A549 (cell line): ENCODE data around the gene BANK1. TPM values are rescaled to one million over a fixed set of nuclear protein-coding genes. Genes with fewer than 3 reads are reported as not detected.

Experiments
- ATAC-seq, 2 experiments: fragments of 200-7000 bp in 1 of 2; fragments of >200 bp in 1 of 2; cut with Nextera tagmentation in 1 of 2; cut with Tn5 transposase in 1 of 2; 3 replicates each; pipeline versions ENCODE4 v1.8.0 to v1.9.1; 2018 to 2020; ENCODE audit warnings: mild to moderate bottlenecking in 1 of 2, moderate library complexity in 1 of 2
- CTCF ChIA-PET: fragments of 300-600 bp; sonication (Branson Sonifier 250); formaldehyde crosslinking; extraction: SDS; loops from one replicate; lab custom pipeline; 2021; ENCODE audit warnings: antibody characterized with exemption, inconsistent platforms; lab: Yijun Ruan, JAX
- POLR2A ChIA-PET: fragments of 350-600 bp; formaldehyde crosslinking; extraction: SDS; loops from one replicate; lab custom pipeline; 2021; ENCODE audit warnings: antibody characterized with exemption, inconsistent platforms; lab: Yijun Ruan, JAX
- DNase-seq, 2 experiments: peaks; one replicate each; pipeline versions ENCODE4 v3.0.0 to v3.0.0-alpha.2; 2011 to 2016; ENCODE audit warnings: low read depth in 1 of 2, low spot score in 1 of 2
- FAIRE-seq: peaks from 2 replicates; lab custom pipeline; 2011; peaks lifted over from hg19 to GRCh38; lab: Jason Lieb, UNC
- H3K27ac ChIP-seq, 2 experiments: fragments of >200 bp; sonication (Bioruptor Twin); formaldehyde crosslinking; 3 replicates each; pipeline ENCODE4 v1.5.1; 2016 to 2017
- H3K4me1 ChIP-seq: fragments of >200 bp; sonication (Bioruptor Twin); formaldehyde crosslinking; 3 replicates; pipeline ENCODE4 v1.6.1; 2016
- H3K4me2 ChIP-seq: fragments of >200 bp; sonication (Bioruptor Twin); formaldehyde crosslinking; 3 replicates; pipeline ENCODE4 v1.6.1; 2016
- H3K4me3 ChIP-seq: fragments of >200 bp; sonication (Bioruptor Twin); formaldehyde crosslinking; 3 replicates; pipeline ENCODE4 v1.5.1; 2016
- H3K9me3 ChIP-seq: fragments of >200 bp; sonication (Bioruptor Twin); formaldehyde crosslinking; 3 replicates; pipeline ENCODE4 v1.6.1; 2016
- CEBPB ChIP-seq, 2 experiments: fragments of >200 bp in 1 of 2; sonication (Bioruptor Twin) in 1 of 2; formaldehyde crosslinking in 1 of 2; IDR thresholded peaks; 2 replicates each; pipeline ENCODE4 v1.6.1; 2012 to 2016
- CHD2 ChIP-seq: fragments of 150-350 bp; IDR thresholded peaks from 2 replicates; pipeline ENCODE4 v1.6.1; 2014; ENCODE audit warnings: low read length; ENCODE audit not compliant: partially characterized antibody
- CHD4 ChIP-seq: fragments of 200-600 bp; sonication (generic); IDR thresholded peaks from 2 replicates; pipeline ENCODE4 v1.6.1; 2016; ENCODE audit warnings: antibody characterized with exemption, mild to moderate bottlenecking, borderline replicate concordance
- EHMT2 ChIP-seq: fragments of 200-600 bp; sonication (generic); IDR thresholded peaks from 2 replicates; pipeline ENCODE4 v1.6.1; 2016; ENCODE audit warnings: antibody characterized with exemption, low read depth, mild to moderate bottlenecking, moderate library complexity
- EP300 ChIP-seq, 2 experiments: fragments of >200 bp; sonication (Bioruptor Twin); formaldehyde crosslinking; IDR thresholded peaks; 2 replicates in 1 of 2; 3 replicates in 1 of 2; pipeline ENCODE4 v1.6.1; 2016 to 2017
- ESRRA ChIP-seq: fragments of 150-350 bp; IDR thresholded peaks from 2 replicates; pipeline ENCODE4 v1.6.1; 2014; ENCODE audit warnings: mild to moderate bottlenecking, low read length, borderline replicate concordance
- FOSL2 ChIP-seq, 2 experiments: fragments of 450-650 bp in 1 of 2; fragments of >200 bp in 1 of 2; sonication (Bioruptor Twin) in 1 of 2; formaldehyde crosslinking; IDR thresholded peaks; 2 replicates each; pipeline versions ENCODE4 v1.5.0 to v1.6.1; 2016 to 2020; ENCODE audit warnings: mild to moderate bottlenecking in 1 of 2, moderate library complexity in 1 of 2
- HDAC2 ChIP-seq: fragments of 200-600 bp; sonication (generic); IDR thresholded peaks from 2 replicates; pipeline ENCODE4 v1.6.1; 2016
- HOXA7 ChIP-seq: fragments of 250-450 bp; sonication (Bioruptor Pico); IDR thresholded peaks from 2 replicates; pipeline ENCODE4 v1.5.0; 2020; ENCODE audit warnings: mild to moderate bottlenecking, moderate library complexity
- HOXB13 ChIP-seq: fragments of 250-450 bp; sonication (Bioruptor Pico); IDR thresholded peaks from 2 replicates; pipeline ENCODE4 v1.5.0; 2020; ENCODE audit warnings: low read depth, mild to moderate bottlenecking, moderate library complexity
- JUN ChIP-seq, 2 experiments: fragments of >200 bp; sonication (Bioruptor Twin); formaldehyde crosslinking; IDR thresholded peaks; 2 replicates in 1 of 2; 3 replicates in 1 of 2; pipeline ENCODE4 v1.6.1; 2016 to 2017
- JUNB ChIP-seq: fragments of >200 bp; sonication (Bioruptor Twin); formaldehyde crosslinking; IDR thresholded peaks from 2 replicates; pipeline ENCODE4 v1.6.1; 2016
- MYC ChIP-seq: IDR thresholded peaks from 2 replicates; pipeline ENCODE4 v1.6.1; 2012; ENCODE audit warnings: mild to moderate bottlenecking, inconsistent platforms, low read length, improper control_type of control experiment, borderline replicate concordance
- PHF8 ChIP-seq: fragments of 200-600 bp; sonication (generic); IDR thresholded peaks from 2 replicates; pipeline ENCODE4 v1.6.1; 2016; ENCODE audit warnings: low read depth, mild to moderate bottlenecking, antibody characterized with exemption, moderate library complexity, borderline replicate concordance
- POLR2A ChIP-seq: IDR thresholded peaks from 2 replicates; pipeline ENCODE4 v1.6.1; 2012; ENCODE audit warnings: mild to moderate bottlenecking, low read length
- POLR2AphosphoS2 ChIP-seq: conservative IDR thresholded peaks from 2 replicates; pipeline ENCODE4 v1.6.1; 2012; ENCODE audit warnings: low read length, improper control_type of control experiment, inconsistent platforms
- RARB ChIP-seq: fragments of 250-450 bp; sonication (Bioruptor Pico); IDR thresholded peaks from 2 replicates; pipeline ENCODE4 v1.8.0; 2021; ENCODE audit warnings: mild to moderate bottlenecking, moderate library complexity
- RCOR1 ChIP-seq: fragments of 150-350 bp; IDR thresholded peaks from 2 replicates; pipeline ENCODE4 v1.6.1; 2014; ENCODE audit warnings: antibody characterized with exemption, low read length, low read depth
- RFX5 ChIP-seq: fragments of 450-650 bp; IDR thresholded peaks from 2 replicates; pipeline ENCODE4 v1.7.1; 2014; ENCODE audit warnings: antibody characterized with exemption, mild to moderate bottlenecking, moderate library complexity
- SMC3 ChIP-seq: fragments of >200 bp; sonication (Bioruptor Twin); formaldehyde crosslinking; IDR thresholded peaks from 3 replicates; pipeline ENCODE4 v1.6.1; 2018; ENCODE audit warnings: inconsistent platforms
- SREBF2 ChIP-seq: fragments of 450-650 bp; IDR thresholded peaks from 2 replicates; pipeline ENCODE4 v1.6.1; 2014; ENCODE audit warnings: mild to moderate bottlenecking, moderate library complexity
- TFCP2L1 ChIP-seq: fragments of 250-450 bp; sonication (Bioruptor Pico); IDR thresholded peaks from 2 replicates; pipeline ENCODE4 v1.5.0; 2021; ENCODE audit warnings: mild to moderate bottlenecking
- TP53 ChIP-seq: fragments of 250-450 bp; sonication (Bioruptor Pico); IDR thresholded peaks from 2 replicates; pipeline ENCODE4 v1.5.0; 2021; ENCODE audit warnings: mild to moderate bottlenecking, moderate library complexity
- WGBS: methylation state at CpG from one replicate; pipeline ENCODE4 v1.1.6; 2017; ENCODE audit errors: missing lambda C conversion rate; 5-methylcytosine and 5-hydroxymethylcytosine counted together
- polyA plus RNA-seq, 4 experiments: library from polyadenylated mRNA; depleted of rRNA in 3 of 4; stranded (reverse); fragments of >200 nt; fragmentation: RNase III in 1 of 4; extraction: RNeasy Plus Mini Kit Qiagen cat#74134 plus additional on column Dnase treatment in 1 of 4; gene quantifications; 2 replicates in 3 of 4; 3 replicates in 1 of 4; pipeline ENCODE4 v1.2.3, GENCODE V29; 2011 to 2017
- TF ChIP-seq, protein P1 (sequence below): fragments of 200-600 bp; sonication (generic); IDR thresholded peaks from 2 replicates; pipeline ENCODE4 v1.6.1; 2016; ENCODE audit warnings: antibody characterized with exemption, mild to moderate bottlenecking, moderate library complexity
- TF ChIP-seq, protein P2 (sequence below): fragments of >200 bp; sonication (Bioruptor Twin); formaldehyde crosslinking; IDR thresholded peaks from 2 replicates; pipeline ENCODE4 v1.6.1; 2016
- TF ChIP-seq, protein P3 (sequence below): fragments of 250-450 bp; sonication (Bioruptor Pico); IDR thresholded peaks from 2 replicates; pipeline ENCODE4 v1.5.0; 2020; ENCODE audit warnings: low read depth, mild to moderate bottlenecking, moderate library complexity
- TF ChIP-seq, protein P4 (sequence below): fragments of 450-650 bp; IDR thresholded peaks from 2 replicates; pipeline ENCODE4 v1.6.1; 2014; ENCODE audit warnings: antibody characterized with exemption
- TF ChIP-seq, protein P5 (sequence below): IDR thresholded peaks from 2 replicates; pipeline ENCODE4 v1.6.1; 2012

The BANK1 gene
- polyA plus RNA-seq, 2 of the 4 experiments (the other 2 are of a cell fraction): 2.8 to 6.1 TPM

DNA sequence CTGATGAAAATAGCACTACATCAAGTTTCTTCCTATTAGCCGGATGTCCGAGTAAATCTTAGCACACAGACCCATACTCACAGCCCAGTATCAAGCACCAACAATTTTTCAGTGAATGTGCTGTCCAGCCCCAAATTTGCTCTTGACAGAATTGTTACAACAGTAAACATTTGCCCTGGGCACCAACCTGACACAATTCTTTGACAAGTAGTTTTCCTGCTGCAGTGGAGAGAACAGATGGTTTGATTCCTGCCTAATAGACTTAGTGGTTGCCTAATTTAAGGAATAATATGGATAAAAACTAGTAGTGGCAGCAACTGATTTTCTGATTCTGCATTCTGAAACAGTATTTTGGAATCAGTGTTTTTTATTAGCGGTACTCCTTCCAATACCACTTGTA lies 301.1 kb downstream of the BANK1 start:
- 82% methylated on average over 3 of the region's 3 CpGs for WGBS
- ChIA-PET POLR2A (no interaction called here), CTCF (no interaction called here)
- no peak for FAIRE-seq
- ATAC-seq: no peak
- H3K4me1 ChIP-seq: no peaks in the 10 kb centered on the region
- H3K9me3 ChIP-seq: no peaks in the 10 kb centered on the region
- H3K4me3 ChIP-seq: no peak overlapping the region
- no peak for TF ChIP-seq SREBF2
- TF ChIP-seq HOXB13: no peak
- TF ChIP-seq, protein P1, sequence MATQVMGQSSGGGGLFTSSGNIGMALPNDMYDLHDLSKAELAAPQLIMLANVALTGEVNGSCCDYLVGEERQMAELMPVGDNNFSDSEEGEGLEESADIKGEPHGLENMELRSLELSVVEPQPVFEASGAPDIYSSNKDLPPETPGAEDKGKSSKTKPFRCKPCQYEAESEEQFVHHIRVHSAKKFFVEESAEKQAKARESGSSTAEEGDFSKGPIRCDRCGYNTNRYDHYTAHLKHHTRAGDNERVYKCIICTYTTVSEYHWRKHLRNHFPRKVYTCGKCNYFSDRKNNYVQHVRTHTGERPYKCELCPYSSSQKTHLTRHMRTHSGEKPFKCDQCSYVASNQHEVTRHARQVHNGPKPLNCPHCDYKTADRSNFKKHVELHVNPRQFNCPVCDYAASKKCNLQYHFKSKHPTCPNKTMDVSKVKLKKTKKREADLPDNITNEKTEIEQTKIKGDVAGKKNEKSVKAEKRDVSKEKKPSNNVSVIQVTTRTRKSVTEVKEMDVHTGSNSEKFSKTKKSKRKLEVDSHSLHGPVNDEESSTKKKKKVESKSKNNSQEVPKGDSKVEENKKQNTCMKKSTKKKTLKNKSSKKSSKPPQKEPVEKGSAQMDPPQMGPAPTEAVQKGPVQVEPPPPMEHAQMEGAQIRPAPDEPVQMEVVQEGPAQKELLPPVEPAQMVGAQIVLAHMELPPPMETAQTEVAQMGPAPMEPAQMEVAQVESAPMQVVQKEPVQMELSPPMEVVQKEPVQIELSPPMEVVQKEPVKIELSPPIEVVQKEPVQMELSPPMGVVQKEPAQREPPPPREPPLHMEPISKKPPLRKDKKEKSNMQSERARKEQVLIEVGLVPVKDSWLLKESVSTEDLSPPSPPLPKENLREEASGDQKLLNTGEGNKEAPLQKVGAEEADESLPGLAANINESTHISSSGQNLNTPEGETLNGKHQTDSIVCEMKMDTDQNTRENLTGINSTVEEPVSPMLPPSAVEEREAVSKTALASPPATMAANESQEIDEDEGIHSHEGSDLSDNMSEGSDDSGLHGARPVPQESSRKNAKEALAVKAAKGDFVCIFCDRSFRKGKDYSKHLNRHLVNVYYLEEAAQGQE: no peak
- no peak for TF ChIP-seq HOXA7
- no peak for TF ChIP-seq FOSL2 (IDR thresholded peaks at IDR 0.05)
- no peak for TF ChIP-seq FOSL2 (CRISPR knock-in tag; IDR thresholded peaks at IDR 0.05)
- TF ChIP-seq, protein P2, sequence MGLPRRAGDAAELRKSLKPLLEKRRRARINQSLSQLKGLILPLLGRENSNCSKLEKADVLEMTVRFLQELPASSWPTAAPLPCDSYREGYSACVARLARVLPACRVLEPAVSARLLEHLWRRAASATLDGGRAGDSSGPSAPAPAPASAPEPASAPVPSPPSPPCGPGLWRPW: no peak
- TF ChIP-seq MYC: no peak
- TF ChIP-seq, protein P3, sequence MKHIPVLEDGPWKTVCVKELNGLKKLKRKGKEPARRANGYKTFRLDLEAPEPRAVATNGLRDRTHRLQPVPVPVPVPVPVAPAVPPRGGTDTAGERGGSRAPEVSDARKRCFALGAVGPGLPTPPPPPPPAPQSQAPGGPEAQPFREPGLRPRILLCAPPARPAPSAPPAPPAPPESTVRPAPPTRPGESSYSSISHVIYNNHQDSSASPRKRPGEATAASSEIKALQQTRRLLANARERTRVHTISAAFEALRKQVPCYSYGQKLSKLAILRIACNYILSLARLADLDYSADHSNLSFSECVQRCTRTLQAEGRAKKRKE (CRISPR knock-in tag): no peak
- no peak for TF ChIP-seq RARB
- no peak for TF ChIP-seq TP53 (CRISPR knock-in tag)
- no peak for TF ChIP-seq RCOR1
- TF ChIP-seq HDAC2: no peak
- TF ChIP-seq RFX5: no peak
- TF ChIP-seq JUNB: no peak
- TF ChIP-seq ESRRA: no peak
- TF ChIP-seq PHF8: no peak
- no peak for TF ChIP-seq CHD2
- no peak for TF ChIP-seq POLR2A
- TF ChIP-seq CEBPB (IDR thresholded peaks at IDR 0.05): no peak
- TF ChIP-seq EP300 (IDR thresholded peaks at IDR 0.05): no peak
- no peak overlapping the region for H3K4me2 ChIP-seq
- no peak for DNase-seq
- no peak overlapping the region for H3K27ac ChIP-seq

DNA sequence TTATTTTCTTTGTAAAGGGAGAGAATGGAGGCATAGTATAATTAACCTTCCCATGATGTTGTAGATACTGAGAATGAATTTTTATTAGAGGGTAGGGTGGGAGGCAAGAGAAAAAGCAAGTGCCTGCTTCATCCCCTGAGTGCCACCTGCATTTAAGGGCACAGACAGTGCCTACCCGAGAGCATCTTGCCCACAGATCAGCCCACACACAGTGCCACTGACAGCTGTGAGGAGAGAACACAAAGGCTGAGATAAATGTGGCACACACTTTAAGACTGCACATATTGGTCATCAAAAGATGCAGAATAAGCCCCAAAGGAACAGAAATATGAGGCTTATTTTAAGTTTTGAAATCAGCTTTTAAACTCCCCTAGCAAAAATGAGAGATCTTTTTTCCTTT lies 304.0 kb downstream of the BANK1 start:
- TF ChIP-seq, protein P4, sequence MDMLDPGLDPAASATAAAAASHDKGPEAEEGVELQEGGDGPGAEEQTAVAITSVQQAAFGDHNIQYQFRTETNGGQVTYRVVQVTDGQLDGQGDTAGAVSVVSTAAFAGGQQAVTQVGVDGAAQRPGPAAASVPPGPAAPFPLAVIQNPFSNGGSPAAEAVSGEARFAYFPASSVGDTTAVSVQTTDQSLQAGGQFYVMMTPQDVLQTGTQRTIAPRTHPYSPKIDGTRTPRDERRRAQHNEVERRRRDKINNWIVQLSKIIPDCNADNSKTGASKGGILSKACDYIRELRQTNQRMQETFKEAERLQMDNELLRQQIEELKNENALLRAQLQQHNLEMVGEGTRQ: no peak
- no peak for TF ChIP-seq EHMT2
- no peak for TF ChIP-seq TFCP2L1
- no peak for TF ChIP-seq JUN (IDR thresholded peaks at IDR 0.05)
- no peak for TF ChIP-seq PHF8
- TF ChIP-seq POLR2AphosphoS2: no peak
- no peak for TF ChIP-seq CHD4
- TF ChIP-seq, protein P5, sequence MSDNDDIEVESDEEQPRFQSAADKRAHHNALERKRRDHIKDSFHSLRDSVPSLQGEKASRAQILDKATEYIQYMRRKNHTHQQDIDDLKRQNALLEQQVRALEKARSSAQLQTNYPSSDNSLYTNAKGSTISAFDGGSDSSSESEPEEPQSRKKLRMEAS: no peak
- no peak for TF ChIP-seq SMC3
- POLR2A ChIA-PET: no interaction called here
- no peaks in the 10 kb centered on the region for H3K4me1 ChIP-seq
- FAIRE-seq (no peak), DNase-seq (no peak), ATAC-seq (no peak)
- H3K4me3 ChIP-seq: no peak overlapping the region
- no peaks in the 10 kb centered on the region for H3K9me3 ChIP-seq
- CTCF ChIA-PET: no interaction called here
- no peak overlapping the region for H3K4me2 ChIP-seq
- H3K27ac ChIP-seq: no peak overlapping the region
- 58% methylated on average over 1 of the region's 1 CpG for WGBS
